Colonic mucosa (tissue), 4 donors: ENCODE results near the gene PCGF3. TPM values are rescaled to one million over a fixed set of nuclear protein-coding genes. Genes with fewer than 3 reads are reported as not detected.

Source experiments
- DNase-seq: peaks from one replicate; pipeline ENCODE4 v3.0.0-alpha.2; 2020
- H3K27ac ChIP-seq: fragments of 200-600 bp; one replicate; pipeline ENCODE4 v1.8.0; 2021
- H3K27me3 ChIP-seq: fragments of 200-600 bp; one replicate; pipeline ENCODE4 v1.8.0; 2021
- H3K36me3 ChIP-seq: fragments of 200-600 bp; one replicate; pipeline ENCODE4 v1.8.0; 2021
- H3K4me1 ChIP-seq: fragments of 200-600 bp; one replicate; pipeline ENCODE4 v1.8.0; 2021; ENCODE audit warnings: mild to moderate bottlenecking
- H3K4me3 ChIP-seq: fragments of 200-600 bp; one replicate; pipeline ENCODE4 v1.8.0; 2021
- H3K9ac ChIP-seq, 2 donors: one replicate each; pipeline ENCODE4 v1.7.0; 2013; ENCODE audit warnings: control low read depth in 2 of 2, low read depth in 2 of 2, low read length in 2 of 2
- H3K9me3 ChIP-seq: fragments of 200-600 bp; one replicate; pipeline ENCODE4 v1.8.0; 2021
- intact Hi-C: fragments of 100-400 bp; cut with DNase I; formaldehyde crosslinking; loops from one replicate; pipeline ENCODE4 v1.14.1; 2022
- total RNA-seq, 2 donors: library from RNA; stranded (reverse); fragmentation: NEBNext Ultra II Directional in 1 of 2; extraction: Animal tissue kit (Norgen Biotek cat#: 25700) in 1 of 2; gene quantifications; one replicate each; pipeline ENCODE4 v1.2.1, GENCODE V29; 2021
- TF ChIP-seq, protein P1 (sequence below): fragments of 200-600 bp; IDR thresholded peaks from one replicate; pipeline ENCODE4 v1.8.0; 2022; ENCODE audit warnings: antibody characterized with exemption, mild to moderate bottlenecking
- donor health status: healthy.
- donor health status: DM: no; HTN: no; CAD: no.
- donor health status: DM: no; HTN: no; CAD: no.

PCGF3 gene
- total RNA-seq, 2 donors from 2014 or later: 50.8 to 53.2 TPM

DNA sequence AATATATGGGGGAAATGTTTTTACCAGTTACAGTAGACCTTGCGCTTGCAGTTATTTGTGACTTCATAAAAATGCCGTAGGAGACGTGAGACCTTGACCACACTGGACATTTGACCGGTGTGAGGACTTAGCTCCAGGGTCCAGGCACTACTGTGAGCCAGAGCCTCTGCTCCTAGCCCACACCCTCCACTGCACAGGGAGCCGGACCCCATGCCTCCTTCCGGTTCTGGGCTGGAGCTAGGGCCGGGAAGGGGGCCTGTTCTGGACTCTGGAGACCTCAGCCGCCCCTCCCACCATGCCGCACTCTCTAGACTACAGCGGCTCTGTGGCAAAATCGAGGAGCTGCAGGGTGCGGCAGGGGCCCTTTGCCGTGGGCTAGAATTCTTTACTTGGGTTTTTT lies 5.3 kb downstream of the PCGF3 start:
- TF ChIP-seq, protein P1, sequence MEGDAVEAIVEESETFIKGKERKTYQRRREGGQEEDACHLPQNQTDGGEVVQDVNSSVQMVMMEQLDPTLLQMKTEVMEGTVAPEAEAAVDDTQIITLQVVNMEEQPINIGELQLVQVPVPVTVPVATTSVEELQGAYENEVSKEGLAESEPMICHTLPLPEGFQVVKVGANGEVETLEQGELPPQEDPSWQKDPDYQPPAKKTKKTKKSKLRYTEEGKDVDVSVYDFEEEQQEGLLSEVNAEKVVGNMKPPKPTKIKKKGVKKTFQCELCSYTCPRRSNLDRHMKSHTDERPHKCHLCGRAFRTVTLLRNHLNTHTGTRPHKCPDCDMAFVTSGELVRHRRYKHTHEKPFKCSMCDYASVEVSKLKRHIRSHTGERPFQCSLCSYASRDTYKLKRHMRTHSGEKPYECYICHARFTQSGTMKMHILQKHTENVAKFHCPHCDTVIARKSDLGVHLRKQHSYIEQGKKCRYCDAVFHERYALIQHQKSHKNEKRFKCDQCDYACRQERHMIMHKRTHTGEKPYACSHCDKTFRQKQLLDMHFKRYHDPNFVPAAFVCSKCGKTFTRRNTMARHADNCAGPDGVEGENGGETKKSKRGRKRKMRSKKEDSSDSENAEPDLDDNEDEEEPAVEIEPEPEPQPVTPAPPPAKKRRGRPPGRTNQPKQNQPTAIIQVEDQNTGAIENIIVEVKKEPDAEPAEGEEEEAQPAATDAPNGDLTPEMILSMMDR: no peak
- DNase-seq: no peak
- H3K36me3 ChIP-seq: no peaks in the 10 kb centered on the region
- no peak overlapping the region for H3K4me3 ChIP-seq
- no peak overlapping the region for H3K9ac ChIP-seq
- H3K4me1 ChIP-seq: peaks cover 3% of the 10 kb centered on the region
- intact Hi-C loops: no loop called here
- no peaks in the 10 kb centered on the region for H3K9me3 ChIP-seq
- no peaks in the 10 kb centered on the region for H3K27me3 ChIP-seq
- H3K27ac ChIP-seq: no peak overlapping the region

DNA sequence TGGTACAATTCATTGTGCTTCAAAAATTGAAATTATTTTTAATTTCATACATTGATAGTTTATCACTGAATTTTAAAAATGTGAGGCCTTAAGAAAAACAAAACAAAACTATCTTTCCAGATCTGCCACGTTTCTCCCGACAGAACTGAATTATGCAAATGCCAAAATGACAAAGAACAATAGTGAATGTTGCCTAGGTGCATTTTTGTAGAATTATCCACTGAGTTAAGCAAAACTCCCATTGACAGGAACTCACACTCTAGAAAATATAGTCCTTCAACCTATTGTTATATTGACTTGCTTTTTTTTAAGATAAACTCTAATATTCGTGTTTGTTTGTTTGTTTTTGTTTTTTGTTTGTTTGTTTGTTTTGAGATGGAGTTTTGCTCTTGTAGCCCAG lies 6.5 kb downstream of the PCGF3 start:
- Histone ChIP-seq H3K4me3 (no peak overlapping the region), H3K27ac (no peak overlapping the region), H3K9ac (no peak overlapping the region), H3K4me1 (peaks cover 3% of the 10 kb centered on the region), H3K9me3 (no peaks in the 10 kb centered on the region), H3K36me3 (no peaks in the 10 kb centered on the region), H3K27me3 (no peaks in the 10 kb centered on the region)
- no peak for DNase-seq
- TF ChIP-seq, protein P1: no peak
- intact Hi-C loops: no loop called here

DNA sequence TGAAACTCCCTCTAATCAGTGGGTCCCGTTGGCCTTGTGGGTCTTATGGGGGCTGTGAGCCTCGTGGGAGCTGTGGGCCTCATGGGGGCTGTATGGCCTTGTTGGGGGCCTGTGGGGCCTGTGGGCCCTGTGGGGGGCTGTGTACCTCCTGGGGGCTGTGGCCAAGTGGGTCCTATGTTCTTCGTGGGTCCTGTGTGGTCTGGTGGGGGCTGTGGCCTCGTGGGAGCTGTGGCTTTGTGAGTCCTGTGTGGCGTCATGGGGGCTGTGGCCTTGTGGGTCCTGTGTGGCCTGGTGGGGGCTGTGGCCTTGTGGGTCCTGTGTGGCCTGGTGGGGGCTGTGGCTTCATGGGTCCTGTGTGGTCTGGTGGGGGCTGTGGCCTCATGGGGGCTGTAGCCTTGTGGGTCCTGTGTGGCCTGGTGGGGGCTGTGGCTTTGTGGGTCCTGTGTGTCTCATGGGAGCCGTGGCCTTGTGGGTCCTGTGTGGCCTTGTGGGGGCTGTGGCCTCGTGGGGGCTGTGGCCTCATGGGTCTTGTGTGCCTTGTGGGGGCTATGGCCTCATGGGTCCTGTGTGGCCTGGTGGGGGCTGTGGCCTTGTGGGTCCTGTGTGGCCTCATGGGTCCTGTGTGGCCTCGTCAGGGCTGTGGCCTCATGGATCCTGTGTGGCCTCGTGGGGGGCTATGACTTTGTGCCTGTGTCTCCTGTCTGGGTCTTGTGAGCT lies 7.4 kb downstream of the PCGF3 start:
- no peak for DNase-seq
- Histone ChIP-seq H3K4me3 (no peak overlapping the region), H3K36me3 (no peaks in the 10 kb centered on the region), H3K9ac (no peak overlapping the region), H3K27me3 (no peaks in the 10 kb centered on the region), H3K4me1 (peaks cover 3% of the 10 kb centered on the region), H3K9me3 (no peaks in the 10 kb centered on the region), H3K27ac (no peak overlapping the region)
- TF ChIP-seq, protein P1: no peak
- intact Hi-C loops: no loop called here

DNA sequence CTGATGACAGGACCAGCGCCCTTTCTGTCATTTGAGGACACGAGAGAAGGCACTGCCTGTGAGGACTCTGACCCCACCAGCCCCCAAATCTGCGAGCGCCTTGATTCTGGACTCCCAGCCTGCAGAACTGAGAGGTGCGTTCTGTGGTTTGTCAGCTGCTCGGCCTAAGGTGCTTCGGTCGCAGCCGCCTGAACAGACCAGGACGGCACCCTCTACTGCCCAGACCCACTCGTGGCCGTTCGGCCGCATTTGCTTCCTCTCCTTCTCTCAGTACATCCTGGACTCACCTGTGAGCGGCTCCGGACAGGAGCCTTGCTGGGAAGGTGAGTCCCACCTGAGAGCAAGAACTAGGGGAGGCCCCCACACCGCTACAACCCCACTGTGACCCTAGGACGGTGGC lies 8.5 kb downstream of the PCGF3 start:
- no peak overlapping the region for H3K4me3 ChIP-seq
- no peak overlapping the region for H3K9ac ChIP-seq
- H3K9me3 ChIP-seq: no peaks in the 10 kb centered on the region
- no peak overlapping the region for H3K27ac ChIP-seq
- H3K36me3 ChIP-seq: no peaks in the 10 kb centered on the region
- DNase-seq: no peak
- H3K4me1 ChIP-seq: no peaks in the 10 kb centered on the region
- H3K27me3 ChIP-seq: no peaks in the 10 kb centered on the region
- intact Hi-C loops: no loop called here
- TF ChIP-seq, protein P1: no peak

DNA sequence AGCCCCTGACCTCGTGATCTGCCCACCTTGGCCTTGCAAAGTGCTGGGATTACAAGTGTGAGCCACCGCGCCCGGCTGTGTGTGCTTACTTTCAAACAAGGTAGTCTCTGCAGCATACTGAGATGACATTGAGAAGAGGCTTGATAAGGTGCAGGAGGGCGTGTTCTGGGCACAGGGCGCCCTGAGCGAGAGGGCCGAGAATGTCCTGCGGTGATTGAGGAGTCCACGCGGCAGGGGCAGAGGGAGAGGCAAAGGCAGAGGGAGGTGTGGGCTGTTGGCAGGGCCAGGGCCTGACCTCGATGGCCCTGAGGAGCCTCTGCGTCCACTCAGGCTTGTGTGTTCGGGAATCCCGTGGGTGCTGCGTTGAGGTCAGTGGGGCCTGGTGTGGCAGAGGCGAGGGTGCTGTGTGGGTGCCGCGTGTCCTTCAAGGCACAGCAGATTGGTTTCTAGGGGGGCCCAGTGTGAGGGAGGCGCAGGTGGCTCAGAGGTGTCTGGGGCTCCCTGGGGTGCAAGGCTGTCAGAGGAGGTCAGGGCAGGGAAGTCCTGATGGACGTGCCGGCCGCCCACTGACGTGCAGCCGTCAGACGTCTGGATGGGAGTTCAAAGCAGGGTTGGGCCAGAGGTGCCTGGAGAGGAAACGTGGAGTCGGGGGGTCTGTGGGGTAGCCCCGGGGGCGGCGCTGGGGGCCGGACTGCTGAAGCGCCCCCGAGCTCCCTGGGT lies 12.1 kb downstream of the PCGF3 start:
- Histone ChIP-seq H3K27ac (no peak overlapping the region), H3K9me3 (no peaks in the 10 kb centered on the region), H3K4me1 (no peaks in the 10 kb centered on the region), H3K9ac (no peak overlapping the region), H3K4me3 (no peak overlapping the region), H3K36me3 (no peaks in the 10 kb centered on the region), H3K27me3 (no peaks in the 10 kb centered on the region)
- TF ChIP-seq, protein P1: no peak
- DNase-seq: no peak
- intact Hi-C loops: no loop called here
